Measurements from ENCODE around the gene DYSF.

GRCh38 chr2:71700658-71701397 lies 247.5 kb downstream of the DYSF start:
- TF ChIP-seq, protein P1, sequence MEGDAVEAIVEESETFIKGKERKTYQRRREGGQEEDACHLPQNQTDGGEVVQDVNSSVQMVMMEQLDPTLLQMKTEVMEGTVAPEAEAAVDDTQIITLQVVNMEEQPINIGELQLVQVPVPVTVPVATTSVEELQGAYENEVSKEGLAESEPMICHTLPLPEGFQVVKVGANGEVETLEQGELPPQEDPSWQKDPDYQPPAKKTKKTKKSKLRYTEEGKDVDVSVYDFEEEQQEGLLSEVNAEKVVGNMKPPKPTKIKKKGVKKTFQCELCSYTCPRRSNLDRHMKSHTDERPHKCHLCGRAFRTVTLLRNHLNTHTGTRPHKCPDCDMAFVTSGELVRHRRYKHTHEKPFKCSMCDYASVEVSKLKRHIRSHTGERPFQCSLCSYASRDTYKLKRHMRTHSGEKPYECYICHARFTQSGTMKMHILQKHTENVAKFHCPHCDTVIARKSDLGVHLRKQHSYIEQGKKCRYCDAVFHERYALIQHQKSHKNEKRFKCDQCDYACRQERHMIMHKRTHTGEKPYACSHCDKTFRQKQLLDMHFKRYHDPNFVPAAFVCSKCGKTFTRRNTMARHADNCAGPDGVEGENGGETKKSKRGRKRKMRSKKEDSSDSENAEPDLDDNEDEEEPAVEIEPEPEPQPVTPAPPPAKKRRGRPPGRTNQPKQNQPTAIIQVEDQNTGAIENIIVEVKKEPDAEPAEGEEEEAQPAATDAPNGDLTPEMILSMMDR (IDR thresholded peaks at IDR 0.05), result no peak
- peak in 1 of 2 donors; percentile 22 for TF ChIP-seq POLR2A (IDR thresholded peaks at IDR 0.05)
